Activated naive CD8-positive, alpha-beta T cell (primary cell): ENCODE data around the gene BICDL1.

Experiments used
- H3K27ac Mint-ChIP-seq: one replicate; pipeline ENCODE4 v1.8.0; 2021; ENCODE audit warnings: mixed read lengths
- H3K27me3 Mint-ChIP-seq: one replicate; pipeline ENCODE4 v1.8.0; 2021; ENCODE audit warnings: mixed read lengths
- H3K36me3 Mint-ChIP-seq: one replicate; pipeline ENCODE4 v1.8.0; 2021; ENCODE audit warnings: mixed read lengths
- H3K4me1 Mint-ChIP-seq: one replicate; pipeline ENCODE4 v1.8.0; 2021; ENCODE audit warnings: low read depth, mixed read lengths
- H3K4me3 Mint-ChIP-seq: one replicate; pipeline ENCODE4 v1.8.0; 2021; ENCODE audit warnings: mild to moderate bottlenecking, mixed read lengths
- H3K9me3 Mint-ChIP-seq: one replicate; pipeline ENCODE4 v1.8.0; 2021; ENCODE audit warnings: low read depth, mixed read lengths

Gene BICDL1

DNA sequence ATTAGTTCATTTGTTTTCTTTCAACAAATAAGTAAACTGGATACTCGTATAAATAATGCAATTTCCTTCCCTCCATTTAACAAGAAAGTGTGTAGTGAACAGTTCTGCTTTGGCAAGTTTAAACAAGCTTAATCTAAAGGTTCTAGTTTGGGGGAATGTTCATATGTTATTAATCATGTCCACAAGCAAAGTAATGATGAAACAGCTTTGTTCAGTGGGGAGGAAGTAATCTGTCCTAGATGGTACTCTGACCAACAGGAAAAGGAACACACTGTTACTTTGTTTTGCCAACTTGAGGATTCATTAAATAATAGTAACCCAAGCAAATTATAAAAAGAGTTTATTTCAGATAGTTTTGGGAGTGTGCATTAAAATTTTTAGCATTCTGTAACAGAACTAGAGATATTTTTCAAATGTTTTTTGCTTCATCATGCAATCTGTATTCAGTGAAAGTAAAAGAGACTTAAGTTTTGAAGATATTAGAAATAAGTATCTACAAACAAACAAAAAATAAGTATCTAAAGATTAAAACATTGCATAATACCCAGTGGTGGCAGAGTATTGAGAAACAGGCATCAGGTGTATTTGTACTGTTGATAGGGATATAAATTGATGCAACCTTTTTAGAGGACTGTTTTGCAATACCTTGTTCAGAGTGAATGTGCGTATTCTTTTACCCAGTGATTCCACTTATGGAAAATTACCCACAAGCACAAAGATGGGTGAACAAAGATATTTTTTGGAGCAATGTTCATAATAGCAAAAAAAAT is 66.4 kb downstream of the BICDL1 start:
- Mint-ChIP-seq H3K36me3 (peaks cover 24% of the 10 kb centered on the region), H3K9me3 (no peaks in the 10 kb centered on the region), H3K4me1 (peaks cover 20% of the 10 kb centered on the region), H3K4me3 (no peak overlapping the region), H3K27me3 (no peaks in the 10 kb centered on the region), H3K27ac (no peak overlapping the region)

DNA sequence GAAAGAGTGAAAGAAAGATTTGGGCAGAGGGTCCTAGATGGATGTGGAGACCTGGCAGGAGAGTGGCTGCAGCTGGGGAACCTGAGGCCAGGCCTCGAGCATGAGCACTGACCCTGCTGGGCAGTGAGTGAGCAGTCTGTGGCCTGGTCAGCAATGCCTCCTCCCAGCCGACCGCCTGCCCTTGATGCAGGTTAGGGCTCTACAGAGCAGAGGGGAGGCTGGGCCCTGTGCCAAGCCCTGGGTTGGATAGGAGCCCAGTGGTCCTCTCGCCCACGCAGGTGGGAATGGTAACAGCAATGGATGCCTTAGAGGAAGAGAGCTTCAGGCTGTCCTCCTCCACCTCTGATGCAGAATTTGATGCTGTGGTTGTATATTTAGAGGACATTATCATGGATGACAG is 67.7 kb downstream of the BICDL1 start:
- Mint-ChIP-seq H3K27ac (no peak overlapping the region), H3K4me3 (no peak overlapping the region), H3K4me1 (peaks cover 21% of the 10 kb centered on the region), H3K27me3 (no peaks in the 10 kb centered on the region), H3K9me3 (no peaks in the 10 kb centered on the region), H3K36me3 (peaks cover 21% of the 10 kb centered on the region)

DNA sequence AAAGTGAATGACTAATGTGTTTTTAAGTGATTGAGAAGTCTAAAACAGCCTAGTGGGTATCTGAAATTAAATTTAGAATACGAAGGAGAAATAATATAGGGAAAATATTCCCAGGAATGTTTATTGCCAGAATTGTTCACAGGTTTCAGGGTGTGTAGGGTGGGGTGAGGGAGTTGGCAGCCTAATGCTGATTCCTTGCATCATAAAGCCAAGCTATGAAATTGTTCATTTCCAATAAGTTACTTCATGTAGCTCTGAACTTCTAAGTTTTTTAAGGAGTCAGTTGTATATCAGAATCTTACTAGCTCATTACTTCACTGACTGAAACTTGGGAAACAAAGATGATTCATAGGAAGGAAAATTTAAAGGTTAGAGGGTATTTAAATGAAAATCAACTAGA is 71.2 kb downstream of the BICDL1 start:
- Mint-ChIP-seq H3K4me3 (no peak overlapping the region), H3K4me1 (peaks cover 15% of the 10 kb centered on the region), H3K27ac (peak overlapping the region; percentile 22), H3K36me3 (peaks cover 15% of the 10 kb centered on the region), H3K9me3 (no peaks in the 10 kb centered on the region), H3K27me3 (no peaks in the 10 kb centered on the region)

DNA sequence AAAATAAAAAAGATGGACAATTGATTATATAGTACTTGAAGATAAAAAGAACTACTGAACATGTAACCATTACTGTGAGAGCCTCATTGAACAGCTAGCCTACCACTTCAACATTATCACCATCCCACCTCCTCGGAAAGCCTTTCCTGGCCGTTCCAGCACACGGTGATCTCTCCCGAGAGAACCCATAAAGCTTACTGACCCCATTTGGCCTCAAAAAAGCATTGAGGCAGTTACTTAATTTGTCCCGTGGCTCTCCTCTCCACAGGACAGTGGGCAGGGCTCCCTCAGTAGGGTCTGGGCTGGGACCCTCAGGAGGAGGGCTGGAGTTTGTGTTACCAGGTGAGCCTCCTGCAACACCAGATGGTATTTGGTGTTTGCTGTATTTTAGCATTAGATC is 71.7 kb downstream of the BICDL1 start:
- H3K27ac Mint-ChIP-seq: peak overlapping the region; percentile 66
- no peak overlapping the region for H3K4me3 Mint-ChIP-seq
- no peaks in the 10 kb centered on the region for H3K27me3 Mint-ChIP-seq
- peaks cover 15% of the 10 kb centered on the region for H3K4me1 Mint-ChIP-seq
- H3K9me3 Mint-ChIP-seq: no peaks in the 10 kb centered on the region
- peaks cover 14% of the 10 kb centered on the region for H3K36me3 Mint-ChIP-seq

DNA sequence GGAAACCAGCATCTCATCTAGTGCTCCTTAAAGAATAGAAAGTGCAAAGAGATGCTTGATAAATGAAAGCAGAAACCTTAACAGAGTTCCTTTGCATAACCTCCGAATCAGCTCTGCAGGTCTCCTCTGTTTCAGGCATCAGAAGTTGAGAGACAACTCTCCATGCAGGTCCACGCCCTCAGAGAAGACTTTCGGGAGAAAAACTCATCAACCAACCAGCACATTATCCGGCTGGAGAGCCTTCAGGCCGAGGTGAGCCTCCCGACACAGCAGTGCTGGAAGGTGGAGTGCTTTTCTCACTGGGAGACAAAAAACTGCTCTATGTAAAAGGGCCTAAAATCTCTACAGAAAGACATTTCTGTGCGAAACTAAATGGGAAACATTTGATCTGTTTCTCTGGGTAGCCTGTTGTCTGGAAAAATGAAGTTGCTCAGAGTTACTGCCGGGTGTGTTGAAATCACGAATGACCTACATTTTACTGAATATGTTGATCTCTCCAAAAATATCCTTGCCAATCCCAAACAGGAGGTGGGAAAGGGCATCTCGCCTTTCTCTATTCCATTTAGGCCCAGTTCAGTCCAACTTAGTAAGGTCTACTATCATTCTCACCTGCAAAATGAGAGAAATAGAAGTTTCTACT is 72.7 kb downstream of the BICDL1 start:
- Mint-ChIP-seq H3K4me1 (peaks cover 15% of the 10 kb centered on the region), H3K27ac (no peak overlapping the region), H3K36me3 (peaks cover 15% of the 10 kb centered on the region), H3K27me3 (no peaks in the 10 kb centered on the region), H3K4me3 (no peak overlapping the region), H3K9me3 (no peaks in the 10 kb centered on the region)

DNA sequence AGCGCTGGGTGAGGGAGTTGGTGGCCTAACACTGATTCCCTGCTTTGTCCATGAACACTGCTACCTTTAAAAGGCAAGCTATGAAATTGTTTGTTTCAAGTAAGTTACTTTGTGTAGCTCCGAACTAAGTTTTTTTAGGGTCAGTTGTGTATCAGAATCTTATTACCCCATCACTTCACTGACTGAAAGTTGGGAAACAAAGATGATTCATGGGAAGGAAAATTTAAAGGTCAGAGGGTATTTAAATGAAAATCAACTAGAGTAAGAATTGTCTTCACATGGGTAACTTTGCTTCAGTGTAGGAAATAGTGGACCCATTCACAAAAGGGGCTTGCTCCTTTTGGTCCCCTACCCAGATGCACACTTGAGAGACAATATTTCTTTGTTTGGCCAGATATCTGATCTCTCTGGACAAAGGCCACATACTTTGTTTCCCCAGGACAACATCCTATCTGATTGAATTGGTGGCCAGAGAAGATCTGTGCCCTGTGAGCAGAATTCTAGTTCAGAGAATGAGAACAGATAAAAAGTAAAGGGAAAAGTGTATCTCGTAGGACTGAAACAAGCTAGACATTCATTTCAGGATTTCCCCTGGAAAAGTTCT is 74.0 kb downstream of the BICDL1 start:
- H3K27me3 Mint-ChIP-seq: no peaks in the 10 kb centered on the region
- H3K36me3 Mint-ChIP-seq: peaks cover 18% of the 10 kb centered on the region
- no peak overlapping the region for H3K4me3 Mint-ChIP-seq
- H3K27ac Mint-ChIP-seq: peak overlapping the region; percentile 28
- H3K4me1 Mint-ChIP-seq: peaks cover 14% of the 10 kb centered on the region
- no peaks in the 10 kb centered on the region for H3K9me3 Mint-ChIP-seq

DNA sequence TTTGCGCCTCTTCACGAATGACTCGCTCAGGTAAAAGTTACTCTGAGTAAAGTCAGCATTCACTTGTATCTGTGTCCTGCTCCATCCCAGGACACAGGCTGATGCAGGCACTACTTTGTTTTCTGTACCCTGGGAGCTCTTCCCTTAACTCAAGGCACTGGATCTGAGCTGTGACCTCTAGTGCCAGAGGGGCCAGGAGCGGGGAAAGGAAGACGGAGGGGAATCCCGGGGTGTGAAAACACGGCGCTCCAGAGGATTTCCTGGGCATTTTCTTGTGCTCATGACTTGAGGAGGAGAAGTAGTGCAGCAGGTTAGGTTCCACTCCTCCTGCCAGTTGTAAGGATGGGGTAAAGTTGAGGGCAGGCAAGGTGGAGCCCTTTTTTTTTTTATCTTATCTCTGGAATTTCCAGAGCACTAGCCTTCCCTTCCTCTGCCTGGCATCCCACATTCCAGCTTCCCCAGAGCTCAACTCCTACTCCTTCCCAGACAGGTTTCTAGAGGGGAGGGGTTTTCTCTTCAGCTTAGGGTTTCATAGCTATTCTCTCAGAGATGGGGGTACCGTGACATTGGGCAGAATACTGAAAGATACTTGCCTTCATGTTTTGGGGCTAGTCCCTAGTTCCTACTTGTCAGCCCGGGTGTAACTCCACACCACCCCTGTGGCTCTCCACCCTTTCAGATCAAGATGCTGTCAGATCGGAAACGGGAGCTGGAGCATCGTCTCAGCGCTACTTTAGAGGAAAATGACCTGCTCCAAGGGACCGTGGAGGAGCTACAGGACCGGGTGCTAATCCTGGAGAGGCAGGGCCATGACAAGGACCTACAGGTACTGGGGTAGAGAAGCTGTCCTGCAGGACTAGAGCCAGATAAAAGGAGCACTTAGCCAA is 75.3 kb downstream of the BICDL1 start:
- H3K4me1 Mint-ChIP-seq: peaks cover 13% of the 10 kb centered on the region
- H3K27me3 Mint-ChIP-seq: no peaks in the 10 kb centered on the region
- no peak overlapping the region for H3K27ac Mint-ChIP-seq
- no peak overlapping the region for H3K4me3 Mint-ChIP-seq
- no peaks in the 10 kb centered on the region for H3K9me3 Mint-ChIP-seq
- H3K36me3 Mint-ChIP-seq: peaks cover 20% of the 10 kb centered on the region

DNA sequence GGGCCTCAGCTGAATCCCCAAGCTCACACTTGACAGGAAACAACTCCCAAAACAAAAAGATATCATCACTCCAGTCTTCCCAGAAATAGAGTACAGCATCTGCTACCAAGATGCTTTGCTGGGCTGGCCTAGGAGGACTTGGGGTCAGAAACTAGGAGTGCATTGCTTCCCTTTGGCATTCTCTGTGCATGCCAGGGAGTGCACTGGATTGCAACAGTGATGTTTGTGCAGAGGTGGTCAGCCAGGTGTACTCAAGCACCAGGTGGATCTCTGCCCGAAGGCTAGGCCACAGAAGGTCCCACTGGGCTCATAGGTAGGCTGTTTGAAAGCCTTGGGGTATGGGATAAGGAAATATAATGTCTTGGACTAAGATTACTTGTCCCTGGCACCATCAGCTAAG is 76.4 kb downstream of the BICDL1 start:
- Mint-ChIP-seq H3K9me3 (no peaks in the 10 kb centered on the region), H3K27ac (no peak overlapping the region), H3K36me3 (peaks cover 18% of the 10 kb centered on the region)

DNA sequence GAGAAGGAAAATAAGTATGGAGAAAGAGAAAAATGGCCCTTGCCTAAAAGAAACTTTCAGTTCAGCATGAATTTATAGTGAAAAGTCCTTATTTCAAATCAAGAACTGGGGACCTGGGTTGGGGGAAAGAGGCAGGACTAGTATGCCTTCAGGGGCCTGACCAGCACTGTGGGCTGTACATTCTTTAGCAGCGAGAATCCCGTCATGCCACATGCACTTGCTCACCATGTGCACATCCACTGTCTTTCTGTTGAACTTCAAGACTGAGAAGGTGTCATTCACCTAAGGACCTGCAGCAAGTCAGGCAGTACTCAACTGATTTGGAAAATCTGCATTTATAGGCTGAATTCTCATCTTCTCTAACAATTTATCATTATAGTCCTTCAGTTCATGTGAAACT is 77.3 kb downstream of the BICDL1 start:
- Mint-ChIP-seq H3K9me3 (no peaks in the 10 kb centered on the region), H3K27me3 (no peaks in the 10 kb centered on the region), H3K27ac (no peak overlapping the region), H3K4me1 (peaks cover 5% of the 10 kb centered on the region), H3K36me3 (peaks cover 18% of the 10 kb centered on the region), H3K4me3 (no peak overlapping the region)

More for the DNA sequence above, 76.4 kb downstream of the BICDL1 start:
- Mint-ChIP-seq H3K27me3 (no peaks in the 10 kb centered on the region), H3K4me3 (no peak overlapping the region), H3K4me1 (peaks cover 7% of the 10 kb centered on the region)

DNA sequence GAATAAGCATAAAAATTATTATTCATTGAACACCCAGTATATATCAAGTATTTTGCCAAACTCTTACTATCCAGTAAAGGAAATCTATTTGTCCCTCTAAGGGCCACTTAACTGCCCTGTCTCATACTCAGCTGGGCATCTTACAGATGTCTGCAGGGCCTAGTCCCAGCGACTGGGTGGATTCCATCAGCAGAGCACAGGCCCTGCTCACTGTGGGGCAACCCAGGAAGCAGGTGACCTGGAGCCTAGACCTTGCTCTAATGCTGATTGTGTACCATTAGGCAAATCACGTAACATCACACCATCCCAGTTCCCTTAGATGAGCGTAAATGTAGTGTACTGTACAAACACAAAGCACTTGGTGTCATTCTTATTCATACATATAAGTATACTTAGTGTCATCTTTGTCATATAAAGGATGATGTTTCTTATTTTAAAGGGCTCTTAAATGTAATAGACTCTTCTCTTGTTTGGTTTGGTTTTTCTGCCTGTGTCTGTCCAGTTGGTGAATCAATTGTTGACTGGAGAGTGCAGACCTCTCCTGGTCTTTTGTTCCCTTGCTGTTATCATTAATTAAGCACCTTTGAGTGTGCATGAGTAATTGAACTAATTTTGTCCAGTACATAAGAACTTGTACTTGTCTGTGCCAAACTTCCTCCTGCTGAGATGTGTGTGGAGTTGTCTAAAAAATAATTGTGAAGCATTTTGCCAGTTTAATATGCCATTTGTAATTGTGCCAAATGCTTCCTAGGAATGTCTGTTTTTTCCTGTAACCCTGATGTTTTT is 78.2 kb downstream of the BICDL1 start:
- Mint-ChIP-seq H3K36me3 (peaks cover 15% of the 10 kb centered on the region), H3K27me3 (no peaks in the 10 kb centered on the region), H3K9me3 (no peaks in the 10 kb centered on the region), H3K4me3 (no peak overlapping the region), H3K4me1 (peaks cover 5% of the 10 kb centered on the region), H3K27ac (peak overlapping the region; percentile 58)

DNA sequence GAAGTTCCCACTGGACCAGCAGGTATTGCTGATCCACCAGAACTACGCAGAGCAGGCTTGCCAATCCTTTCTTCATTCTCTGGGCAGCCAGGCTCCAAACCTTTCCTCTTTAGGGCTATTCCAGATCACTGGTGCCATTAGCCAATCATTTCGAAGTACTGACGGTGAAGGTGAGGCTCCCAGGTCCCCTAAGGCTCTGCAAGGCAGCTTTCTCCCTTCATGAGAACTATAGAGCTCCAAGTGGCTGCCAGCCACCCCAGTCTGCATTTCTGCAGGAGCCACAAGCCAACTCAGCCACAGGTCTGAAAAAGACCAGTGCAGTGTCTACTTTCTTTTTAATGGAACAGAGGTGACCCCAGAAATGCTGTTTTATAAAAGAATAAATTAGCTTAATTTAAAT is 78.9 kb downstream of the BICDL1 start:
- no peaks in the 10 kb centered on the region for H3K9me3 Mint-ChIP-seq
- no peak overlapping the region for H3K27ac Mint-ChIP-seq
- no peak overlapping the region for H3K4me3 Mint-ChIP-seq
- H3K36me3 Mint-ChIP-seq: peaks cover 12% of the 10 kb centered on the region
- H3K27me3 Mint-ChIP-seq: no peaks in the 10 kb centered on the region
- H3K4me1 Mint-ChIP-seq: peaks cover 2% of the 10 kb centered on the region

DNA sequence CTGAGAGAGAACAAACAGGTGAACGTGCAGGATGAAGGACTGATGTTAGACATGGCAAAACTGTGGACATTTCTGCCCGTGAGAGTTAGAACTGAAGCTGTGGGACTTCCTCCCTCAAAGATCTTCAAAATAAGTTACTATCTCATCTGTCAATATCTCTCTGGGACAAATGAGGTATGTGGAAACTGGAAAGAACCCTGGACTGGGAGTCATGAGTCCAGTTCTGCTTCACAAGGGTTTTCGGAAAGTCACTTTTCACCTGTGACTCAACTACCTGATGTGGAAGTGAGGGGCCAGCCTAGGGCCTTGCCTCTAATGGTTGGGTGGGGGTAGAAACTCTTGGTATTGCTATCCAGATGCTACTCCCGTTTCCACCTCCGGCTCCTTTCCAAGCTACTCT is 80.2 kb downstream of the BICDL1 start:
- no peaks in the 10 kb centered on the region for H3K9me3 Mint-ChIP-seq
- no peak overlapping the region for H3K4me3 Mint-ChIP-seq
- peaks cover 14% of the 10 kb centered on the region for H3K36me3 Mint-ChIP-seq
- H3K27me3 Mint-ChIP-seq: no peaks in the 10 kb centered on the region
- H3K4me1 Mint-ChIP-seq: peaks cover 6% of the 10 kb centered on the region
- H3K27ac Mint-ChIP-seq: peak overlapping the region; percentile 58

DNA sequence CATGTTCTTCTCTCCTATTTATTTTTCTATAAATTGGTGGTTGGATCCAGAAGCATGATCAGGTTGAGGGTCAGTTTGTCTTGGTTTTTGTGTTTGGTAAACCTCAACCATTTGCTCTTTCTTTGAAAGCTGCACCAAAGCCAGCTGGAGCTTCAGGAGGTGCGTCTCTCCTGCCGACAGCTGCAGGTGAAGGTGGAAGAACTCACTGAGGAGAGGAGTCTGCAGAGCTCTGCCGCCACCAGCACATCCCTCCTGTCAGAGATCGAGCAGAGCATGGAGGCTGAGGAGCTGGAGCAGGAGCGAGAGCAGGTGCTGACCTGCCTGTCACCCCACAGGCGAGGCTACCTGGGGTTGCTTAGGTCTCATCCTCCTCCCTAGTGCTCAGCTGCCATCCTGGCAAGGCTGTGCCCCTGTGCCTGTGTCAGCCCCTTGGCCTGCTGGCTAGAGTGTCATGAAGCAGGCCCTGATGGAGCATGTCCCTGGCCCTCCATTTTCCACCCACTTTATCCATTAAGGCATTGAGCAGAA is 82.5 kb downstream of the BICDL1 start:
- Mint-ChIP-seq H3K27me3 (no peaks in the 10 kb centered on the region), H3K4me1 (peaks cover 17% of the 10 kb centered on the region), H3K4me3 (no peak overlapping the region), H3K27ac (no peak overlapping the region), H3K9me3 (no peaks in the 10 kb centered on the region), H3K36me3 (peaks cover 24% of the 10 kb centered on the region)
